H7 (cell line): ENCODE data around the gene ARID5B. TPM values are rescaled to one million over a fixed set of nuclear protein-coding genes. Genes with fewer than 3 reads are reported as not detected.

Experiments
- DNase-seq: peaks from one replicate; pipeline ENCODE4 v3.0.0; 2012
- H3K27me3 ChIP-seq: 2 replicates; pipeline ENCODE4 v1.6.0; 2011; ENCODE audit warnings: mild to moderate bottlenecking, low read length; ENCODE audit not compliant: control insufficient read depth, insufficient read depth
- H3K36me3 ChIP-seq: replicated peaks from 2 replicates; pipeline ENCODE4 v1.5.1; 2011; ENCODE audit warnings: low read length; ENCODE audit not compliant: control insufficient read depth, insufficient read depth
- H3K4me3 ChIP-seq: 2 replicates; pipeline ENCODE4 v1.5.1; 2011; ENCODE audit warnings: low read depth, mild to moderate bottlenecking, control low read depth, low read length, moderate library complexity; ENCODE audit not compliant: insufficient read depth
- total RNA-seq: library from RNA; depleted of rRNA; stranded (reverse); fragments of >200 nt; shearing (Covaris generic); gene quantifications from 2 replicates; pipeline ENCODE4 v1.2.3, GENCODE V29; 2014

The ARID5B gene
- total RNA-seq, 1 experiment from 2014 or later: 1.4 TPM

GRCh38 chr10:61896854-61897661 is 4.4 kb upstream of the ARID5B start:
- Histone ChIP-seq H3K27me3 (peaks cover 35% of the 10 kb centered on the region), H3K4me3 (peak overlapping the region; percentile 40), H3K36me3 (no peaks in the 10 kb centered on the region)
- DNase-seq: peak; percentile 92

- peak; percentile 67 for DNase-seq
- Histone ChIP-seq H3K36me3 (no peaks in the 10 kb centered on the region), H3K27me3 (peaks cover 38% of the 10 kb centered on the region), H3K4me3 (peak overlapping the region; percentile 40)
These were observed 3.6 kb upstream of the ARID5B start for GRCh38 chr10:61897671-61898434.

GRCh38 chr10:61898435-61898778 is 3.1 kb upstream of the ARID5B start:
- no peak for DNase-seq
- peaks cover 38% of the 10 kb centered on the region for H3K27me3 ChIP-seq
- H3K36me3 ChIP-seq: no peaks in the 10 kb centered on the region
- H3K4me3 ChIP-seq: no peak overlapping the region

GRCh38 chr10:61899069-61899531 is 2.4 kb upstream of the ARID5B start:
- no peak for DNase-seq
- Histone ChIP-seq H3K27me3 (peaks cover 38% of the 10 kb centered on the region), H3K4me3 (no peak overlapping the region), H3K36me3 (no peaks in the 10 kb centered on the region)

- no peak for DNase-seq
- Histone ChIP-seq H3K27me3 (peaks cover 38% of the 10 kb centered on the region), H3K36me3 (no peaks in the 10 kb centered on the region), H3K4me3 (no peak overlapping the region)
These were observed 1.9 kb upstream of the ARID5B start for GRCh38 chr10:61899663-61899996.

- peak overlapping the region; percentile 58 for H3K4me3 ChIP-seq
- peak; percentile 54 for DNase-seq
- H3K27me3 ChIP-seq: peaks cover 38% of the 10 kb centered on the region
- H3K36me3 ChIP-seq: no peaks in the 10 kb centered on the region
These were observed 1.3 kb upstream of the ARID5B start for GRCh38 chr10:61899997-61900828.

- H3K4me3 ChIP-seq: peak overlapping the region; percentile 58
- H3K36me3 ChIP-seq: no peaks in the 10 kb centered on the region
- H3K27me3 ChIP-seq: peaks cover 38% of the 10 kb centered on the region
- peak; percentile 66 for DNase-seq
These were observed 438 bp downstream of the ARID5B start for GRCh38 chr10:61901829-61902444.

- peak; percentile 61 for DNase-seq
- peaks cover 33% of the 10 kb centered on the region for H3K27me3 ChIP-seq
- peak overlapping the region; percentile 58 for H3K4me3 ChIP-seq
- no peaks in the 10 kb centered on the region for H3K36me3 ChIP-seq
These were observed 1.1 kb downstream of the ARID5B start for GRCh38 chr10:61902445-61903220.

- DNase-seq: peak; percentile 81
- H3K27me3 ChIP-seq: peaks cover 26% of the 10 kb centered on the region
- H3K4me3 ChIP-seq: peak overlapping the region; percentile 58
- H3K36me3 ChIP-seq: no peaks in the 10 kb centered on the region
These were observed 1.9 kb downstream of the ARID5B start for GRCh38 chr10:61903221-61903927.

GRCh38 chr10:61903928-61904344 is 2.4 kb downstream of the ARID5B start:
- Histone ChIP-seq H3K27me3 (peaks cover 20% of the 10 kb centered on the region), H3K4me3 (peak overlapping the region; percentile 58)
- DNase-seq: no peak

GRCh38 chr10:61904733-61905725 is 3.5 kb downstream of the ARID5B start:
- H3K36me3 ChIP-seq: no peaks in the 10 kb centered on the region
- peaks cover 9% of the 10 kb centered on the region for H3K27me3 ChIP-seq
- DNase-seq: peak; percentile 68
- no peak overlapping the region for H3K4me3 ChIP-seq

More at GRCh38 chr10:61903928-61904344, 2.4 kb downstream of the ARID5B start:
- no peaks in the 10 kb centered on the region for H3K36me3 ChIP-seq

- no peaks in the 10 kb centered on the region for H3K36me3 ChIP-seq
- no peak overlapping the region for H3K4me3 ChIP-seq
- no peak for DNase-seq
- peaks cover 4% of the 10 kb centered on the region; the same call in 1 of the 2 replicates for H3K27me3 ChIP-seq
These were observed 4.5 kb downstream of the ARID5B start for GRCh38 chr10:61905837-61906561.
